ENCODE data around the gene MGAT5.

The MGAT5 gene

DNA sequence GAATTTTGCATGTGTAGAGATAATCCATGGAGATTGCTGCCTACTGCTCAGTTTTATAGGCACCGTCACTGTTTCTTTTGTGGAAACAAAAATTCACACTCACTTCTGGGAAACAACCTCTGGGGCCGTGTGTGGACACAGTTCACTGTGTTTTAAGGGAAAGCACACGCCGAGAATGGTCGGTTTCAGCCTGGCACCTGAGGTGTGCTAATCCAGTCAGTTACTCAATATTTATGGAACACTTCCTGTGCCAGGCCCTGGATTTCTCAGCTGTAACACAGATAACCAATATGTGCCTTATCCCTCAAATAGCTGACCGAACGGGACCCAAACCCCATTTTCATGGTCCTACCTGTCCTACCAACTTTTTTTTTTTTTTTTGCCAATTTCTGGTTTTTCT is 179.6 kb downstream of the MGAT5 start:
- no peak for DNase-seq

DNA sequence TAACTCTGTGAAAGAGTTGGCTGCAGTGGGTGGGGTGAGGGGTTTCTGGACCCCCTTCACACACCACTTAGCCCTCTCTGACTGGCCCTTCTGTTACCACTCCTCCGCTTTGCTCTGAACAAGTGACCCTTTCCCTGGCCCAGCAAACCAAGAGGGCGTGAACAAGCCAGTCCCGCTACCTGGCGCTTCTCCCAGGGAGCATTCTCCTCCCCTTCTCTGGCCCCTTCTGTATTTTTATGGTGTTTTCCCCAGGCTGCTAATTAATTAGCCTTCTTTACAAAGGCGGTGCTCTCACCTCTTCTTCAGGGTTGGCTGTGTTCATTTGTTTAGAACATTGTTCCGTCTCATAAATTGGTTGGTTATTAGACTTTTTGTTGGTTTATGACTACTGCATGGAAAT is 180.1 kb downstream of the MGAT5 start:
- no peak for DNase-seq

DNA sequence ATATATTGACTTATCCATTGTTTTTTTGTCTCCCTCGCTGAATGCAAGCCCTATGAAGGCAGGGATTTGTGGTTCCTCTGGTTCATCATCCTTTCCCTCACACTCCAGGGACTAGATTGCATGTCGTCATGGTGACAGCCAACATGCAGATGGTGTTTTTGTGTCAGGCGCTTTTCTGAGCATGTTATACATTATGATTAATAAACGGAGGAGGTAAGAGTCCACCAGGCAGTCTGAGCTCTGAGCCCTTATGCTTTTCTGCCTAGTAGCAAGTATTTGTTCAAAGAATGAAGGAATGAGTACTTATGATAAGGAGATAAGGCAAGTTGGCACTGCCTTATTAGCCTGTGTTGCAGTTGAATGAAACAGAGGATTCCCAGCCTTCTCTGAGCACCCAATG is 181.6 kb downstream of the MGAT5 start:
- no peak for DNase-seq

DNA sequence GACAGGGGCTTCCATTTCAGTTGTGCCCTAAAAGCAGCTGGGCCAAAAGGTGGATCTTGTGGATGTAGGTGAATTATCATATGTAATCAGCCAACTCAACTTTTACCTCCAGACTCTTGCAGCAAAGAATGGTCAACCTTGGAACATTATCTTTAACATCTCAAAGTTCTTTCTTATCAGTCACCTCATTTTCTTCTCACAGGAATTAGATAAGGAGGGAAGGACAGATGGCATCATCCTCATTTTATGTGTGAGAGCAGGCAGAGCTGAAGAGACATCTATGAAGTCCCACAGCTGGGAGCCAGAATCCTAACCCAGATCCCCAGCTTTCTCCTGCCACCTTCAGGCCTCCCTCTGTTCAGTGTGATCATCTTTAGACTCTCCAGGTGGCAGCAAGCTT is 182.1 kb downstream of the MGAT5 start:
- no peak for DNase-seq

DNA sequence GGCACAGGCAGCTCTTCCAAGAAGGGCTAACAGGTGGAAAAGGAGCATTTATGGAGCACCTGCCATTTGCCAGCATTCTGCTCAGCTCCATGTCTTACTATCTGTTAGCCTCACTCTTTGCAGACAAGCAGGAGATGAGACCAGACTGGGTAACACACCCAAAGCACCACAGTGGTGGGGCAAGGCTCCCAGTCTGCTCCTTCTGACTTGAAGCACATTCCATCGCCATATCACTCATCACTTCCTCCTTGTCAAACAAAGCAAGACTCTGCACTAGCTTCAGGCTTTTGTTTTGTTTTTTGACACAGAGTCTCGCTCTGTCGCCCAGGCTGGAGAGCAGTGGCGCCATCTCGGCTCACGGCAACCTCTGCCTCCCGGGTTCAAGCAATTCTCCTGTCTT is 182.8 kb downstream of the MGAT5 start:
- DNase-seq = no peak

DNA sequence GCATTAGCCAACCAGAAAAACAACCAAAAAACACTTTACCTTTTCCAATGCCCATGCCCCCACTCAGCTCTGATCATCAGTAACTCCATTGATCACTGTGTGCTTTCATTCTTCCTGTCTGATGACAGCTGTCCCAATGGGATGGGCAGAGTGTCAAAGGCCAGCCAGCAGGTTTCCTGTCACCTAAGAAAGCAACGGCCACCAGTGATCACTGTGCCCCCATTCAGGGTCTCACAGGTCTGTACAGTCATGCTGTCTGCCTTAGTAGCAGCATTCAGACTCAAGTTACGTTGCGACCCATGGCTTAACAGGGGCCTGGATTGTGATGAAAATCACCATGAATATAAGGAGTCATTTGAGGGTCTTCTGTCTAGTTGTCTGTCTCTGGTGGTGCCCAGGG is 184.5 kb downstream of the MGAT5 start:
- no peak for DNase-seq

DNA sequence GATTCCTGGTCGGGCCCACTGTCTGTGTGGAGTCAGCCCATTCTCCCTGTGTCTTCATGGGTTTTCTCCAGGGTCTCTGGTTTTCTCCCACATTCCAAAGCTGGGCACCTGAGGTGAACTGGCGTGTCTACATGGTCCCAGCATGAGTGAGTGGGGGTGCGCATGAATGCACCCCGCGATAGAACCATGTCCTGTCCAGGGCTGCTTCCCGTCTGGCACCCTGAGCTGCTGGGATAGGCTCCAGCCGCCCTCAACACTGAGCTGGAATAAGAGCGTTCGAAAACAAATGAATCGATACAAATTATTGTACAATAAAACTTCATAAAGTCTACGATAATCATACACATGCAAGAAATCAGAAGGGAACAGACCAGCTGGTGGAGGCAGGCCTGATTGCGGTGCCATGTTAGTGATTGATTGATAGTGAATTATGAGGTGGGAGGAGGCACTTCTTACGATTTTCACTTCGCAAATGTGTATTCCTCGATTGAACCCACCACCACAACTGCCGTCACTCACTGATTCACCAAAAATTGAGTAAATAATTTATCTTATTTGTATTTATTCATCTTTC is 186.6 kb downstream of the MGAT5 start:
- DNase-seq = no peak

DNA sequence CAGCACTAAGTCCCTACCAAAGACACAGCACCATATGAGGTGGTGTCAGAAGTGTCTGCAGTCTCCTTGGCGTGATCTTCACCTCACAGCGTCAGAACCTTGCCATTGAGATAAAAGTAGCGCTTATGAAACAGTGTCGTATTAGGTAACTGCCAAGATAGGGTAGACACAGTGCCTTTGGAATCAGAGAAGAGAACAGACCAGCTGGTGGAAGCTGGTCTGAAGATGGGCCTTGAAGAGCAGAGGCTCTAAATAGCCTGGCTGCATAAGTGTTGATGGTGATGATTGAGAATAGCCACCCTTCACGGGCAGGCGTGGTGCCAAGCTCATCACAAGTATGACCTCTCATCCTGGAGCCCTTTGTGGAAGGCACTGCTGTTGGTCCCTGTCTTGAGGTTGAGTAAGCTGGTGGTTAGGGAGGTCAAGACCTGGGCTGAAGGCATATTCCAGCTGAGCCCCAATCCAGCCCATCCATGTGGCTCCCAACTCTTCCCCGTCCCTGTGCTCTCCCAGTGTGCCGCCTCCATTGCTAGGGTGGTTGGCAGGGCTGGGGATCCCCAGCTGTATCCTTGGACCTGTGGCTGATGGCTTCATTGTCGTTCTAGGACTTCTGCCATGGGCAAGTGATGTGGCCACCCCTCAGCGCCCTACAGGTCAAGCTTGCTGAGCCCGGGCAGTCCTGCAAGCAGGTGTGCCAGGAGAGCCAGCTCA is 187.4 kb downstream of the MGAT5 start:
- DNase-seq = no peak

DNA sequence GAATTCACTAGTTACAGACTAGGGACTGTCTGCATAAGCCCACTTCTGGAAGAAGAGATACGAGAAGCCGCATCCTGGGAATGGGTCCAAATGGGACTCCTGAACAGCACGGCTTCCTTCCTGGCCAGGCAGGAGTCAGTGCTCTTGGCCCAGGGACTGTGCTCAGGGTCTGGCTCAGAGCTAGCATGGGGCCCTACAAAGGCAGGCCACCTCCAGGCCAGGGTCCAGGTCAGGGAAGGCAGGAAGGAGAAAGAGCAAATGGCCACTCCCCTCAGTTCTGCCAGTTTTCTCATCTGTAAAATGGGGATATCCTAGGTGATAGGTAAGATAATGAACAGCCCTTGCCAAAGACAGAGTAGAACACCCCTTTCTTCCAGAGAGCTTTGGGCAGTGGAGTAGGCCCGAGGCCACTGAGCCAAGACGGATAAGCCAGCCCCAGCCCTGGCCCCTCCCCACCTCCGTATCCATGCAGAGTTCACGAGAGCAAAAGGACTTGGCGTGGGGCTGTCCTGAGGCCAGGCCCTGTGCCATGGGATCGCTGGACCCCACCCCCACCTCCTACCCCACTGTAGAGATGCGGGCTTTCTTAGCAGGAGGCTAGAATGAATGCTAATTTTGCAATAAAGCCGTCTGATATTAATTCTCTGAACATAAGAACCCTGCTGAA is 190.1 kb downstream of the MGAT5 start:
- DNase-seq = no peak

DNA sequence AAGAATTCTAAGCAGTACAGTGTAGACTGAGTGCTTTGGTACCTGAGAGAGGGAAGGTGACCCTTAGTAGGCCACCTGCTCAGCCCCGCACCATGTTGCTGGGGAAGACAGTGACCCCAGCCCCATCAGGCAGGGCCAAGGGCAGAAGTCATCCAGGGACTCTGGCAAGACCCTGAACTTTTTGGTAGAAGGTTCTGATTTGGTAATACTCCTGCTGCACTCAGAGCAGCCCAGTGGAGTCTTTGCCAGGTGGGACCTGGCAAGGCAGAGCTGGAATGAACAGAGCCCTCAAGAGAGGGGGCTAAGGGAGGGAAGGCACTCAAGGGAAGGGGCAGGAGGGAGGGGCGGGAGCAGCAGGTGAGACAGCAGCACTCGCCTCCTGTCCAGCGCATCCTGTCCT is 191.2 kb downstream of the MGAT5 start:
- no peak for DNase-seq

DNA sequence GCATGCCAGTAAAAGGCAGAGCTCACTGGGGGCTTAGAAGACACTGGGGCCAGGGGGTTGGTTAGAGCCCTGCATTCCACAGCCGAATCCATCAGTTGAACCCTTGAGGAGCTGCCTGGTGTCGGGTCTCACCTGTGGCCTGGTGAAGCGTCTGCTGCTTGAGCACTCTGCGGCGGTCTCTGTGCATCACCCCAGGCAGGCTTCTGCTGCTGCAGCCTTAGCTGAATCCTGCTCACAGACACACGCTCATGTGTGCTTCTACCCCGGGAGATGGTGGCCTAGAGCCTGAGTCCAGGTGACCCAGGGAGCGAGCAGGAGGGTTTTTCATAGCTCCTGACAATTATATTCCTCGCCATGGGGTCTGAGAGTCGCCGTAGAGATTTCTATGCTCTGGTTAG is 192.1 kb downstream of the MGAT5 start:
- DNase-seq = no peak

DNA sequence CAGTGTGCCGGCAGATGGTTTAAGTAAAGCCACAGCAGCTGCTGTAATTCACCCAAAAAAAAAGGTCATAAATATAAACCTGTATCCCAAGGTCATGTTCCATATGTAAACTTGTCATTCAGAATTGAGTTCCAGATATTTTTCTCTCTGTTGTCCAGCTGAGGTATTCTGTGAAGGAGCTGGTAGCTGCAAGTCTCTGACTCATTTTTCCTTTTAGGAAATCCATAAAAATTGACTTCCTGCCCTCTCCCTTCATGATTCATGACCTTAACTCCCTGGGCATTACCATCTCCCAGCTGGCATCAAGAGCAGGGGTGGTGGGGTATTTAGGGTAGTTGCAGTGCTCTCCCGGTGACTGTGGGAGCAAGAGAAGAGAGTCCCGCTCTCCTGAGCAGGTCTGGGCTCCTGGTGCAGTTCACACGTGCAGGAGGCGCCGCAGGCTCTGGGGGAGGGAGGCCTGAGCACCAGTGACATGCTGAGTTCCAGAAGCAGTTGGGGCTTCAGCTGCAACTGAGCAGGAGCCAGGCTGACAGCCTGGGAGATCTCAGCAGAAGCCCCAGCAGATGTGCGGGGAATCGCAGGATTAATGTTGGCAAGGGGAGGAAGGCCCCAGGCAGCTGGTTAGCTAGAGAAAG is 192.6 kb downstream of the MGAT5 start:
- DNase-seq = no peak

DNA sequence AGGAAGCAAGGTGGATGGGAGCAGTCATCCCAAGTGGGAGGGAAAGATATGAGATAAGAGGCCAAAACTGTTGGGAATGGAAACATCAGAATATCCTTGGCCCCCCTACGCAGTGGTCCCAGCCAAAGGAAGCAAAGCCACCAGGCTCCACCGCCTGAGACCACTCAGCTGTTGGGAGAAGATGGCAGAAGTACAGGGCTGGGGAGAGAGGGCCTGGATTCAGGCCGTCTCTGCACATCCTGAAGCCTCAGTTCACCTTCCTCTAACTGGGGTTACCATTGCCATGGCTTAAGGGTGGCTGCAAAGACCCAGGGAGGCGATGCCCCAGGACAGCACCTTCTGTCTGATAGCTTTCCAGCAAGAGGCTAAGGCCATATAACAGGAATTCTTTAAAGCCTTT is 193.8 kb downstream of the MGAT5 start:
- DNase-seq = no peak

DNA sequence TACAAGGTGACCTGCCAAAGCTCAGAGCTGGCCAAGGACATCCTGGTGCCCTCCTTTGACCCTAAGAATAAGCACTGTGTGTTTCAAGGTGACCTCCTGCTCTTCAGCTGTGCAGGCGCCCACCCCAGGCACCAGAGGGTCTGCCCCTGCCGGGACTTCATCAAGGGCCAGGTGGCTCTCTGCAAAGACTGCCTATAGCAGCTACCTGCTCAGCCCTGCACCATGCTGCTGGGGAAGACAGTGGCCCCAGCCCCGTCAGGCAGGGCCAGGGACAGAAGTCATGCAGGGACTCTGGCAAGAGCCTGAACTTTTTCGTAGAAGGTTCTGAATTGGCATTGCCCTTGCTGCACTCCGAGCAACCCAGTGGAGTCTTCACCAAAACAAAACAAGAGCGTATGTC is 194.8 kb downstream of the MGAT5 start:
- no peak for DNase-seq

DNA sequence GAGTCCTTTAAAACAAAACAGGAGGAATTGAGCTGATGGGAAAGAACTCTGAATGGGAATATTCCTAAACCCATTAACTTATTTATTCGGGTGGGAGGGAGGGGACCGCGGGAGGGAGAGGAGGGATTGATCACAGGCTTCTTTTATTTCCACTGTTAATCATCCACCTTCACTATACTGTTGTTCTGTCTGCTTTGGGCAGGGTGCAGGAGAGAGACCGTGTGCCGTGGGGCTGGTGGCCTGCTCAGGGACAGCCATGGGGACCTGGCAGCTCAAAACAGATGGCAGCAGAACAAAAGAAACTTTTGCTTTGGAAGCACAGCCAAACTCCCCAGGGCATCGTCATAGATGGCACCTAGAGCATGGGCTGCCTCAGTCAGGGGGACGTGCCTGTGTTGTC is 195.3 kb downstream of the MGAT5 start:
- no peak for DNase-seq

DNA sequence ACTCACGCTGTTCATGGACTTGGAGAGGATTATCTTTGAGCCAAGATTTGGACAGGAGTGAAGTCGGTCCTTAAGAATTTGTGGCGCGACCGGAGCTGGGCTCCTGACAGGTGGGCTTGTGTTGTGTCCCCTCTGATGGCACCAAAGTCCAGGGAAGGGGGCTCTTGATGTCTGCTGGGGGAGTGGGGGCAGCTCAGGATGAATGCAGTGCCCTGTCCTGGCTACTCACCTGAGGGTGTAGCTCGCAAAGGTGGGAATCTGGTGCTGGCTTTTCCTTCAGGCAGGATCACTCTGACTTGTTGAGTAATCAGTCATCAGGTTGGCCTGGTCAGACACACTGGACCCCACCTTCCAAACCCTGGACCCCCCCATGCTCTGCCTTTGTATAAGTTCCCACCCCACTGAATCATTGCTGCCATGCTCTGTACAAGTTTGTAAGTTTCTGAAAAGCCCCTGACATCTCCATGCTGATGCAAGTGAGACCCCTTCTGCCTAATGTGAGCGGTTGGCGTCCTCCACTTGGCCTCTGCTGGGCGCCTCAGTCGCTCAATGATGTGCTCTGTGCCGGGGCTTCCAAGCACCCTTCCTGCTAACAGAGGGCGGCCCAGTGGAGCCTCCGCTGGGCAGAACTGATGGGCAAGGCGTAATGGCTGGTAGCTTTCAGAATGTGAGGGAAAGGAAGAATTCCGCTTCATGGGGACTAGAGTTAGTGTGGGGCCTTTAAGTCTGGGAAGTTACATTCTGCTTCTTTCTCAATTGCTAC is 196.1 kb downstream of the MGAT5 start:
- no peak for DNase-seq

DNA sequence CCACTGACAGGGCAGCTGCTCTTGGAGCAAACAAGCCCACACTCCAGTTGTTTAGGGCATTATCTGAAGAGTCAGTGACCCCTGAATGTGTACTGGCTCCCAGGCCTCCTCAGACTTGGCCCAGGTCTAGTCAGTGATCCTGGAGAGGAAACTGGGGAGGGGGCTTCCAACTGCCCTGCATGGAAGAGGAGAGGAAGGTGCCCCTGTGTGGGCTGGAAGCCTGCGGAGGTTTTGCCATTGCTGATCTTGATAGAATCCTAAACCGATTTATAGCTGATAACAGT is 197.4 kb downstream of the MGAT5 start:
- no peak for DNase-seq

DNA sequence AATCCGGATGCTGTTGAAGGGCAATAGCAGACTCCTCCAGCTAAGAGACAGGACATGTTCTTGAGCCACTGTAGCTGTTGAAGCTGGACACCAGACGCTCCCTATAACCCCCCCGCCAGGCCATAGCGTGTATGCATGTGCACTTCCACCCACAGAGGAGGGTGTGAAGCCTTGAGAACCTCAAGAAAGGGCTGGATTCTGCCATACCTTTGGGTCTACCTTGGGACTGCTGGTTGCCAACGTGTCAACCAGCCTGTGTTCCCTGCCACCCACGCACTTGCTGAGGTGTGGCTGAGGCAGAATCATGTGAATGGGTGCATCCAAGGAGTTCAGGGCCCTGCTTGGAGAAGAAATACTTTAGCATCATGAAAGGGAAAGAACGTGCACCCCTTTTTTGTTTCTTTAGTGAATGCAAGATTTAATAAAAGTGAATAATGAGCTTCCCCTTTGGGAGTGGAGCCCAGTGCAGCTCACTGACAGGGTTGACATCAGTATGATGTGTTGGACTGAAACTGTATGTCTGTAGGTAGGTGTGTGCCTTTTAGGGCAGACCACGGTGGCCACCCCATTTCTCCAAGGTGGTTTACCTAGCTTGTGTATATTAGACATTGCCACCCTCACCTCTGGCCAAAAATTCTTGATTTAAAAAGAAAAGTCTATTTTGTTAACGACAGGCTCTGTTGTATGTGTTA is 198.3 kb downstream of the MGAT5 start:
- DNase-seq = no peak

DNA sequence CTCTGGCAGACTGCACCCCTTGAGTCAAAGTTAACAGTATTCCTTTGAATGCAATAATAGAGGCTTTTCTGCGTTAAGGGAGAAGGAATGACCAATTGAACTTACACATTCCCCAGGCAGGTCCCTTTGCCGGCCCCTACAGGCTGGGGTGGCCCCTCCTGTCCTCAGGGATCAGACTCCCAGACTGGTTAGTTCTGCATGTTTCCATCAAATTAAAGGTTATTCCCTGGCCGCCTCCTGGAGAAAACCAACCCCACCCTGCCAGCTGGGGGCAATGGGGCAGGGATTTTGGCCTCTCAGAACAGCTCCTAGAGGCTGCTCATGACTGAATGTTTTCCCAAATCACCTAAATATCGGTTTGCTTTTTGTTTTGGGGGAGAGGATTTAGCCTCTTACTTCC is 199.6 kb downstream of the MGAT5 start:
- no peak for DNase-seq

DNA sequence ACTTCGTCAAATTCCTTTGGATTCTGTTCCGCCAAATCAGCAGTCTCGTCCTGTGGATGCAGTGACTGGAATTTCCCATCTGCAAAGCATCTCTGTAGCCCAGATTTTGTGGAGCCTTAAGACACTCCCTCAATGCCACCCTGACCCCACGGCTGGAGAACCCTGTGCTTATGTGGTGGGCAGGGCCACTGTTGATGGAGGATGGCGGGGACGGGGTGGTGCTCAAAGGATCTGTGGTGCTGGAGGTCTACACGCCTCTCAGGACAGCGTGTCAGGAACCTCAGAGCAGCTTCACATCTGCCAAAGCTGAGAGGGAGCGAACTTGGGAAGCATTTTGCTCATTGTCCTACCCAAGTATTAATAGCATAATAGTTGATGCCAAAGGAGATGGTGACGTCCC is 200.1 kb downstream of the MGAT5 start:
- DNase-seq = no peak

DNA sequence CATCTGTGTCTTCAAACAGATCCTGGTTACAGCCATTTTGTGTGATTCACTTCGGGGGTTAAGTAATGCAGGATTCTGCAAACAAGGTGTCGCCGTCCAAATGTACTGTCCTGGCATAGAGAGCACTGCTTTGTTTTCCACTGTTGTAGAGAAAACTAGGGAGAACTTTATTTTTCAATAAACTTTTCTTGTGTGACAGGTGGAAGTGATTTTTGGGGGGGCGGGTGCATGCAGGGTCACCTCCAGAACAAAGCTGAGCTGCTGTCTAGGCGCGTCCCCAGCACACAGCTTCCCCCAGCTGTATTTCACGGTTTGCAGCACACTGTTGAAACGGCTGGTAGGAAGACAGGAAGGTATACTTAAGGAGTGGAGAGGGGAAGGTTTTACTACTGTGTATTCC is 200.6 kb downstream of the MGAT5 start:
- DNase-seq = no peak

DNA sequence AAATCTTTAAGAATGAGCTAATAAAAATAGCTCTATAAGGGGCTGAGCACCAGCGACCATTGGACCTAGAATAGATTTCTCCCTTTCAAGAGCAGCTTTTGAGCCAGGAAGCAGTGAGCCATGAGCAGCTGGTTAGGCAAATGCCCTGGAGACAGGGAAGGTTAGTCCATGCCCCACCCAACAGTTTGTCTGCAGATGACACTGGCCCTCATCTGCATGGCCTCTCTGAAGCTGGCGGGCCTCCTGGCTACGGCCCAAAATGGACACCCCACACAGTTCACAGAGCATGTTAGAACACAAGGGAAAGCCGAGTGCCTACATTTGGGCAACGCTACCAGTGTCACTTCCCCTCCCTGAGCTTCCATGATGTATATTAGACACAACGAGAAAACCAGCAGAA is 201.1 kb downstream of the MGAT5 start:
- DNase-seq = no peak

DNA sequence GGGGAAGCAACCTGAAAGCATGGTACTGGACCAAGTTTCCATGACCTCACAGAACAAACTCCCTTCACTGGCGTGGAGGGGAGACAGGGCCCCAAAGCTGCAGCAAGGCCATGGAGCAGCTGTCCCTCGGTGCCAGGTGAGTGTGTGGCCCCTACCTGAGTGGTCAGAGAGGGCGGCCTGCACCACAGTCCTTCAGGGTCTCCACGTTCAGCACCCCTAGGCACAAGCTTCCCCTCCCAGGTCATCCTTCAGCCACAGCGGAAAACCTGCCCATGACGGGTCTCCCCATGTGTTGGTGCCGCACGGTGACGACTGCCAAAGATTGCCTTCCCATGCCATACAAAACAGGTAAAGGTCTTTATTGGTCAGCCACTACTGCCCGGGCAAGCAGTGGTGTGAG is 201.6 kb downstream of the MGAT5 start:
- no peak for DNase-seq

Measured in SW 1271 (cell line).